HepG2 (cell line): ENCODE data around the gene MESD.

Experiments
- CC2D1A ChIP-seq: sonication (generic); formaldehyde crosslinking; IDR thresholded peaks from 2 replicates; pipeline ENCODE4 v1.8.1; 2023; ENCODE audit warnings: mild to moderate bottlenecking, missing genetic modification reagents
- HNRNPK ChIP-seq: fragments of 200-400 bp; formaldehyde crosslinking; IDR thresholded peaks from 2 replicates; pipeline ENCODE4 v1.6.1; 2018; ENCODE audit warnings: low read length, low read depth, moderate library complexity, mild to moderate bottlenecking; ENCODE audit not compliant: poor library complexity, severe bottlenecking
- JUN ChIP-seq: sonication (generic); formaldehyde crosslinking; IDR thresholded peaks from 2 replicates; pipeline ENCODE4 v1.4.0; 2020; ENCODE audit warnings: mild to moderate bottlenecking, missing genetic modification reagents
- SP1 ChIP-seq, 2 experiments: fragments of 450-650 bp in 1 of 2; sonication (generic) in 1 of 2; formaldehyde crosslinking in 1 of 2; IDR thresholded peaks; 2 replicates each; pipeline versions ENCODE4 v1.4.0 to v1.6.1; 2016 to 2020; ENCODE audit warnings: missing genetic modification reagents in 1 of 2
- TF ChIP-seq, protein P1 (sequence below): sonication (generic); formaldehyde crosslinking; IDR thresholded peaks from 2 replicates; pipeline ENCODE4 v1.4.0; 2020; ENCODE audit warnings: missing genetic modification reagents
- TF ChIP-seq, protein P2 (sequence below): sonication (generic); formaldehyde crosslinking; IDR thresholded peaks from 2 replicates; pipeline ENCODE4 v1.9.0; 2021; ENCODE audit warnings: missing genetic modification reagents, borderline replicate concordance

DNA sequence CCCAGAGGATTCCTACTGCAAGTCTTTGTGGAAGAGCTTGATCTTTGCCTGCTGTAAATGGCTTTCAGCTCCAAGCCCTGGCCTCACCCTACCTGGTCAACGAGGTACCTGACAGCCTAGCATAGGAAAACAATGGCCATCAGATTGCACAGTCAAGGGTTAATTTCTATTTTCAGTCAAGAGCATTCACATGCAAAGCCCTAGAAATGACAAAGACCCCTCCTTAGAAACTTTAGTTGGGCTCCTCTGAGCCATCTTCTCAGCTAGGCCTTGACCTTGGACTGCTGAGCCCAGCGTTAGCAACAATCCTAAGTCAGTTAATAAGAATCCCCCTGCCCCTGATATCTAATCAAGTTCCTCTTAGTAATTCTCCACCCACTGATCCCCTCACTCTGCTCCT, 18.5 kb downstream of the MESD start:
- TF ChIP-seq HNRNPK: no peak
- no peak for TF ChIP-seq CC2D1A (CRISPR knock-in tag)
- TF ChIP-seq, protein P1, sequence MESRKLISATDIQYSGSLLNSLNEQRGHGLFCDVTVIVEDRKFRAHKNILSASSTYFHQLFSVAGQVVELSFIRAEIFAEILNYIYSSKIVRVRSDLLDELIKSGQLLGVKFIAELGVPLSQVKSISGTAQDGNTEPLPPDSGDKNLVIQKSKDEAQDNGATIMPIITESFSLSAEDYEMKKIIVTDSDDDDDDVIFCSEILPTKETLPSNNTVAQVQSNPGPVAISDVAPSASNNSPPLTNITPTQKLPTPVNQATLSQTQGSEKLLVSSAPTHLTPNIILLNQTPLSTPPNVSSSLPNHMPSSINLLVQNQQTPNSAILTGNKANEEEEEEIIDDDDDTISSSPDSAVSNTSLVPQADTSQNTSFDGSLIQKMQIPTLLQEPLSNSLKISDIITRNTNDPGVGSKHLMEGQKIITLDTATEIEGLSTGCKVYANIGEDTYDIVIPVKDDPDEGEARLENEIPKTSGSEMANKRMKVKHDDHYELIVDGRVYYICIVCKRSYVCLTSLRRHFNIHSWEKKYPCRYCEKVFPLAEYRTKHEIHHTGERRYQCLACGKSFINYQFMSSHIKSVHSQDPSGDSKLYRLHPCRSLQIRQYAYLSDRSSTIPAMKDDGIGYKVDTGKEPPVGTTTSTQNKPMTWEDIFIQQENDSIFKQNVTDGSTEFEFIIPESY: no peak
- TF ChIP-seq, protein P2, sequence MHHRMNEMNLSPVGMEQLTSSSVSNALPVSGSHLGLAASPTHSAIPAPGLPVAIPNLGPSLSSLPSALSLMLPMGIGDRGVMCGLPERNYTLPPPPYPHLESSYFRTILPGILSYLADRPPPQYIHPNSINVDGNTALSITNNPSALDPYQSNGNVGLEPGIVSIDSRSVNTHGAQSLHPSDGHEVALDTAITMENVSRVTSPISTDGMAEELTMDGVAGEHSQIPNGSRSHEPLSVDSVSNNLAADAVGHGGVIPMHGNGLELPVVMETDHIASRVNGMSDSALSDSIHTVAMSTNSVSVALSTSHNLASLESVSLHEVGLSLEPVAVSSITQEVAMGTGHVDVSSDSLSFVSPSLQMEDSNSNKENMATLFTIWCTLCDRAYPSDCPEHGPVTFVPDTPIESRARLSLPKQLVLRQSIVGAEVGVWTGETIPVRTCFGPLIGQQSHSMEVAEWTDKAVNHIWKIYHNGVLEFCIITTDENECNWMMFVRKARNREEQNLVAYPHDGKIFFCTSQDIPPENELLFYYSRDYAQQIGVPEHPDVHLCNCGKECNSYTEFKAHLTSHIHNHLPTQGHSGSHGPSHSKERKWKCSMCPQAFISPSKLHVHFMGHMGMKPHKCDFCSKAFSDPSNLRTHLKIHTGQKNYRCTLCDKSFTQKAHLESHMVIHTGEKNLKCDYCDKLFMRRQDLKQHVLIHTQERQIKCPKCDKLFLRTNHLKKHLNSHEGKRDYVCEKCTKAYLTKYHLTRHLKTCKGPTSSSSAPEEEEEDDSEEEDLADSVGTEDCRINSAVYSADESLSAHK: no peak
- no peak for TF ChIP-seq SP1 (IDR thresholded peaks at IDR 0.05)
- no peak for TF ChIP-seq SP1 (CRISPR knock-in tag; IDR thresholded peaks at IDR 0.05)
- TF ChIP-seq JUN: no peak
